Lower leg skin (tissue), 3 donors: ENCODE measurements around the gene TAF4B.
"Not testable (repeated sequence)": the region's sequence is repeated elsewhere in the genome, so short reads cannot be mapped to it uniquely, and the experiment has no call there.

ENCODE experiments used
- POLR2A ChIP-seq, 2 donors: fragments of 450-650 bp; IDR thresholded peaks; one replicate each; pipeline ENCODE4 v1.6.1; 2016 to 2017; ENCODE audit warnings: antibody characterized with exemption in 2 of 2, mild to moderate bottlenecking in 1 of 2, moderate library complexity in 1 of 2
- TF ChIP-seq, protein P1 (sequence below), 3 donors: fragments of 450-650 bp; IDR thresholded peaks; one replicate each; pipeline ENCODE4 v1.5.1; 2016; ENCODE audit warnings: antibody characterized with exemption in 3 of 3, mild to moderate bottlenecking in 3 of 3, moderate library complexity in 2 of 3

DNA sequence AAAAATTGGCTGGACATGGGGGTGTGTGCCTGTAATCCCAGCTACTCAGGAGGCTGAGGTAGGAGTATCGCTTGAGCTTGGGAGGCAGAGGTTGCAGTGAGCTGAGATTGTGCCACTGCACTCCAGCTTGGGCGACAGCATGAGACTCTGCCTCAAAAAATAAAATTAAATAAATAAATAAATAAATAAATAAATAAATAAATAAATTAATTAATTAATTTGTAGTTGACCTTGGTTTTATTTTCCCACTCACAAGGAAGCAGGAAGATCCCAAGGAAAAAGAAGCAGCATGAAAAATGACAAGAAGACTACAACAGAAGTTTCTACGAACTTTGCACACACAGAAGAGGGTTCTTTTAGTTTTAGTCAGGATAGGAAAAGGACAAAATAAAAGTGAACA lies 211.4 kb downstream of the TAF4B start:
- TF ChIP-seq, protein P1, sequence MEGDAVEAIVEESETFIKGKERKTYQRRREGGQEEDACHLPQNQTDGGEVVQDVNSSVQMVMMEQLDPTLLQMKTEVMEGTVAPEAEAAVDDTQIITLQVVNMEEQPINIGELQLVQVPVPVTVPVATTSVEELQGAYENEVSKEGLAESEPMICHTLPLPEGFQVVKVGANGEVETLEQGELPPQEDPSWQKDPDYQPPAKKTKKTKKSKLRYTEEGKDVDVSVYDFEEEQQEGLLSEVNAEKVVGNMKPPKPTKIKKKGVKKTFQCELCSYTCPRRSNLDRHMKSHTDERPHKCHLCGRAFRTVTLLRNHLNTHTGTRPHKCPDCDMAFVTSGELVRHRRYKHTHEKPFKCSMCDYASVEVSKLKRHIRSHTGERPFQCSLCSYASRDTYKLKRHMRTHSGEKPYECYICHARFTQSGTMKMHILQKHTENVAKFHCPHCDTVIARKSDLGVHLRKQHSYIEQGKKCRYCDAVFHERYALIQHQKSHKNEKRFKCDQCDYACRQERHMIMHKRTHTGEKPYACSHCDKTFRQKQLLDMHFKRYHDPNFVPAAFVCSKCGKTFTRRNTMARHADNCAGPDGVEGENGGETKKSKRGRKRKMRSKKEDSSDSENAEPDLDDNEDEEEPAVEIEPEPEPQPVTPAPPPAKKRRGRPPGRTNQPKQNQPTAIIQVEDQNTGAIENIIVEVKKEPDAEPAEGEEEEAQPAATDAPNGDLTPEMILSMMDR (IDR thresholded peaks at IDR 0.05), result not testable (repeated sequence)
- not testable (repeated sequence) for TF ChIP-seq POLR2A (IDR thresholded peaks at IDR 0.05)
